ENCODE measurements around the gene ADARB2.
"Not testable (repeated sequence)": the region's sequence is repeated elsewhere in the genome, so short reads cannot be mapped to it uniquely, and the experiment has no call there.

ADARB2 gene

DNA sequence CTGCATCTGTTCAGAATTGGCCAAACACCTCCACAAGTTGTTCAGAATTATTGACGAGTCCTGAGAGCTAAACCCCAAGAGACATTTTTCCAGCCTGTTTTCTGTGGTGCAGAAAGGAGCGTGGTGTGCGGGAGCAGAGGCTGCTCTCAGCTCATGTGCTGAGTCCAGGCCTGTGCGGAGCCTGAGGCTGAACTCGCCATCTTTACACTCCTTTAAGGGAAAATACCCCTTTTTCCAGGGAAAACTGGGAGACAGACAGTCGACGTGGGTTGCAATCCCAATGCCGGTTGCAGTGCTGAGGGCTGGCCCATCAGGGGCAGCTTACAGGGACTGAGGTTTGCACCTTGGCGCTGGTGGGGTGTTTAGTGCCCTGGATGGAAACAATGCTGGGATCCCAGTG, 112.2 kb downstream of the ADARB2 start:
- H3K4me1 Mint-ChIP-seq, result peaks cover 2% of the 10 kb centered on the region
- no peak overlapping the region for H3K27ac Mint-ChIP-seq
- peaks cover 4% of the 10 kb centered on the region for H3K27me3 Mint-ChIP-seq
- H3K36me3 Mint-ChIP-seq (ENCODE audit: low read depth), result no peaks in the 10 kb centered on the region
- DNase-seq (no peak), ATAC-seq (no peak)
- H3K9me3 Mint-ChIP-seq, result no peaks in the 10 kb centered on the region
- no peak overlapping the region for H3K4me3 Mint-ChIP-seq

- Mint-ChIP-seq H3K27ac (no peak overlapping the region), H3K36me3 (ENCODE audit: low read depth) (no peaks in the 10 kb centered on the region), H3K4me3 (no peak overlapping the region), H3K27me3 (peaks cover 4% of the 10 kb centered on the region), H3K9me3 (no peaks in the 10 kb centered on the region), H3K4me1 (peaks cover 2% of the 10 kb centered on the region)
- DNase-seq (no peak), ATAC-seq (no peak)
Measured at GRCh38 chr10:1624240-1624639, 113.1 kb downstream of the ADARB2 start.

DNA sequence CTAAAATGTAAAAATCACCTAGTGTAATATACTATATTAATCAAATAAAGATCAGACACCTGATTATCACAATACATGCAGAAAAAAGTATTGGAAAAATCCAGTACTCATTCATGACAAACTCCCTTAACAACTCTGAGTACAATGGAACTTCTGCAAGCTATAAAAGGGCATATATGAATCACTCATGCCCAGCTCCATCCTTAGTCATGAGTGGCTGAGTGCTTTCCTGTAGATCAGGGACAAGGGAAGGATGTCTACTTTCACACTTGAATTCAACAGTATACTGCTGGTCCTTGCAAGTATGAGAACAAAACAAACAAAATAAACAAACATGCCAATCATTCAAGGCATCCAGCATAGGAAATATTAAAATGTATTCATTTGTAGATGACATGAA, 116.5 kb downstream of the ADARB2 start:
- peaks cover 2% of the 10 kb centered on the region for H3K4me1 Mint-ChIP-seq
- H3K27me3 Mint-ChIP-seq, result peaks cover 6% of the 10 kb centered on the region
- H3K9me3 Mint-ChIP-seq, result peaks cover 5% of the 10 kb centered on the region
- H3K4me3 Mint-ChIP-seq, result no peak overlapping the region
- no peak for DNase-seq
- peak; percentile 68 for ATAC-seq
- peaks cover 3% of the 10 kb centered on the region for H3K36me3 Mint-ChIP-seq (ENCODE audit: low read depth)
- H3K27ac Mint-ChIP-seq, result no peak overlapping the region

GRCh38 chr10:1617376-1618317, 119.7 kb downstream of the ADARB2 start:
- not testable (repeated sequence) for H3K27ac Mint-ChIP-seq; H3K9me3 Mint-ChIP-seq; H3K4me1 Mint-ChIP-seq; DNase-seq; ATAC-seq; H3K4me3 Mint-ChIP-seq; H3K27me3 Mint-ChIP-seq; H3K36me3 Mint-ChIP-seq (ENCODE audit: low read depth)

- not testable (repeated sequence) for H3K27ac Mint-ChIP-seq; ATAC-seq; H3K36me3 Mint-ChIP-seq (ENCODE audit: low read depth); H3K4me1 Mint-ChIP-seq; H3K4me3 Mint-ChIP-seq; H3K9me3 Mint-ChIP-seq; DNase-seq
- peaks cover 10% of the 10 kb centered on the region for H3K27me3 Mint-ChIP-seq
Measured at GRCh38 chr10:1616701-1617100, 120.6 kb downstream of the ADARB2 start.

DNA sequence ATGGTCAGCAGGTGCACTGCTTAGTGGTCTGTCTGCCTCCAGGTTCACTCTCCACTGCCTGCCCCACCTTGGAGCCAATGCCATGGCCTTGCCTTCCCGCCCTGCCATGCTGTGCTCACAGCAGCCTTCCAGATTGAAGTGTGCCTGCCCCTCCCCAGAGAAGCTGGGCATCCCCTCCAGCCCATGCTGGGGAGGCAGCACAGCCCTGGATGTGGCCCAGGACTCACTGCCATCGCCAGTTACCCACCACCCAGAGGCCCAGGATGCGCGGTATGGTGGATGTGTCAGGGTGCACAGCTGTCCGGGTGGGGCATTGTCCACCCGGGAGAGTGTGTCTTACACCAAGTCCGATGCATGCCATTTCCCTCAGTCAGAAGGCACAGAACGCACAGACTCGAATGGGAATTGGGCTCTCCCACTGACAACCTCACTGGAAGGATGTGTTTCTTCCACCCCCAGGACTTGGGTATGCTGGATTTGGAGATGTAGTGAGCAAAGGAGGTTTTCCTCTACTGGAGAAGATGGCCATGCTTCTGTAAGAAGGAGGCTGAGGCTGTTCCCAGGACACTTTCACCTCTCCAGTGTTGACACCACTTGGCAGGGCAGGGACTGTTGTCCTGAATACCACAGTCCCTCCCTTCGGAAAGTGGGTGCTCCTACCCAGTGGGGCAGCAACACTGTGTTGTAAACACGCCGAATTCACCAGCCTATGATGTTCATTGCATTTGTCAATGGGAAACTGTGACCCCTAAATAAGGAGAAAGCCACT, 122.0 kb downstream of the ADARB2 start:
- Mint-ChIP-seq H3K27ac (no peak overlapping the region), H3K36me3 (ENCODE audit: low read depth) (peaks cover 3% of the 10 kb centered on the region), H3K4me3 (no peak overlapping the region), H3K27me3 (peaks cover 22% of the 10 kb centered on the region), H3K9me3 (peaks cover 5% of the 10 kb centered on the region), H3K4me1 (no peaks in the 10 kb centered on the region)
- DNase-seq (no peak), ATAC-seq (no peak)

DNA sequence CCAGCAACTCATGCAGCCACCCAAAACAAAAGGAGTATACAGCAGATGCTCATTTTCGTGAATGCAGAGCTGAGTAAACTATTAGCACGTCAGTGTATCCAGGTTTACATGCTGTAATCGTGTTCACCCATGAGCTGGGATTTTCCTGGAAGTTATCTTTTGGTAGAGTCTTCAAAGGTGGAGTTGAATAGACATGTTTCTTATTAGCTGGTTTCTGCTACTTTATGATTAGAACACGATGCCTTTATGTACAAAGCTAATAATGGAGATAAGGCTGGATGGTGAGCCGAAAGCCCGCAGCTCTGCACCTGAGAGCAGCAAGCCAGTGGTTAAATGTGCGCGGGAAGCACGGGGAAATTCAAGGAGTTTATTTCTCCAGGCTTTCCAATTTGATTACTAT, 123.8 kb downstream of the ADARB2 start:
- Mint-ChIP-seq H3K9me3 (no peaks in the 10 kb centered on the region), H3K4me3 (no peak overlapping the region), H3K27ac (no peak overlapping the region), H3K4me1 (no peaks in the 10 kb centered on the region), H3K36me3 (ENCODE audit: low read depth) (no peaks in the 10 kb centered on the region), H3K27me3 (peaks cover 29% of the 10 kb centered on the region)
- no peak for ATAC-seq
- DNase-seq, result no peak

DNA sequence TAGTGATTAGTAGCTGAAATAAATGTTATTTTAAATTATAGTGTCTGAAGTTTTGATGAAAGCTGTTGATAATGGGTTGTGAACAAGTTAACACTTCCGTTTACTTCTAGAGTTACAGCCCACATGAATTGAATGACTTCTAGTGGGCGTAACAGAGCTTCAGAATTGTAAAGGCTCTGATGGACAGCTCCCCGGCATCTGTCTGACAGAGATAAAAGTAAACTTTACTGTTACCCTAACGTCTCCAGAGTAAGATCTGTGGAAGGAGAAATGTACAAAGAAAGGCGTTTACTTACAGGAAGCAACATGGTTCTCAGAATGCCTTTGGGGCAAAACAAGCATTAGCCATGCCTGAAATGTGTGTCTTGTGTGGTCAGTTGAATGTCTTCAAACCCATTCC, 124.4 kb downstream of the ADARB2 start:
- Mint-ChIP-seq H3K27me3 (peaks cover 35% of the 10 kb centered on the region), H3K36me3 (ENCODE audit: low read depth) (no peaks in the 10 kb centered on the region), H3K9me3 (no peaks in the 10 kb centered on the region), H3K4me3 (no peak overlapping the region), H3K4me1 (peaks cover 3% of the 10 kb centered on the region), H3K27ac (no peak overlapping the region)
- DNase-seq (no peak), ATAC-seq (no peak)

DNA sequence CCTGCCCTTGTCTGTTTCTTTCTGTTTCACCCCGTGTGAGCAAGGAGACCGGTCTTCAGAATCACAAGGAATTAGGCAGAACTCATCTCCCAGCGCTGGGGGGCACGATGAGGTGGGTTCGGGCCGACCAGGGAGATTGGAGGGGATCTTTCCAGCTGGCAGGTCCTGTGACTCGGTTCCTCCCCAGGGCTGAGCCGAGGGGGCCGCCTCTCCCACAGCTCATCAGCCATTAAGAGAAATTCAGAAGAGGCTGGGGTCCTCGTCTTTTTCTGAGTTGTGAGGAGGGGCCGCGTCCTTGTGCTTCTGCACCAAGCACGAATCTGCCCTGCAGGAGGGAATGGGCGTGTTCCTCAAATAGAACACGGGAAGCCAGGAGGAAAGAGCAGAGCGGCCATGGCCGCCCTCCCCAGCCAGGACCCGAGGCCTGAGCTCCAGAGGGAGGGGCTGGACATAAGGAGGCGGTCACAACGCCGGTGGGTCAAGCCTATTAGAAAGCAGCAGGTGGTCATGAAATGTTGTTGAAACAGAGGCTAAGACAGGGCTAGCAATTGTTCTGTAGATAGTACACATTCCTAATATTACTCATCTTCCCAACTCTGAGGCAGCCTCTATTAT, 125.3 kb downstream of the ADARB2 start:
- Mint-ChIP-seq H3K27me3 (peaks cover 39% of the 10 kb centered on the region), H3K27ac (no peak overlapping the region)

DNA sequence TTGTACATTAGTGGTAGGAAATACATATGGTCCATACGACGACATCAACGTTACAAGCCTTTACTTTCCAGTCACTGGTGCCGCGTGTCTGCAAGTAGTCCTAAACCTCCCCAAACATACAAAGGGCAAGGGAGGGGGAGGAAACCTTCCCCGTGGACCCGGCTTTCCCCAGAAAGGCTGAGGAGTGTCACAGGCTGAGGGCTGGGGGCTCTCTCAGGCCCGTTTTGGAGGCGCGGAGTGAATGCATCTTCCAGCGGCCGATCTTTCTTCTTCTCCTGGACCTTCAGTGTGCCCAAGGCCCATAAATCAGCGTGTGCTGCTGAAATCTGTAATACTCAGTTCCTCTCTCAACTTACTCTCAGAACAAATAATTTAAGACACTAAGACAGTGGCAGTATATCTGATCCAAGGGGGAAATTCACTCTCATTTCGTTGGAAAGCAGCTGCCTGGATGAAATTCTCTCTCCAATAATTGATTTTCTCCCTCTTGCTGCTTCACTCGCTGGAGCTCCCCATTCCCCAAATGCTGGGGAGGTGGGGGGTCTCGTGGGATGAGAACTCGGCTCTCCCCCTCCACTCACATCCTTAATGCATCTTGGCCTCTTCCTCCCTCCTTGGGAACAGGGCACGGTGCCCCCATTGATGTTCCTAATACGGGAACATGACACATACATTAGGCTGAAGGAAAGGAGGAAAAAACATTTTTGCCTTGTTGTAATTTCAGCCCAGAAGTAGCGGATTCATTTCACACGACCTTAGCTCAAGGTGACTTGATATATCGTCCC, 126.1 kb downstream of the ADARB2 start:
- H3K9me3 Mint-ChIP-seq, result no peaks in the 10 kb centered on the region
- ATAC-seq (no peak), DNase-seq (no peak)
- H3K27me3 Mint-ChIP-seq, result peaks cover 39% of the 10 kb centered on the region
- H3K4me1 Mint-ChIP-seq, result peaks cover 3% of the 10 kb centered on the region
- H3K4me3 Mint-ChIP-seq, result no peak overlapping the region
- no peaks in the 10 kb centered on the region for H3K36me3 Mint-ChIP-seq (ENCODE audit: low read depth)
- no peak overlapping the region for H3K27ac Mint-ChIP-seq

More for the DNA sequence above, 125.3 kb downstream of the ADARB2 start:
- Mint-ChIP-seq H3K36me3 (ENCODE audit: low read depth) (no peaks in the 10 kb centered on the region), H3K4me3 (no peak overlapping the region), H3K9me3 (no peaks in the 10 kb centered on the region), H3K4me1 (peaks cover 3% of the 10 kb centered on the region)
- ATAC-seq, result no peak
- no peak for DNase-seq

- H3K27ac Mint-ChIP-seq, result no peak overlapping the region
- H3K4me3 Mint-ChIP-seq, result no peak overlapping the region
- peaks cover 3% of the 10 kb centered on the region for H3K4me1 Mint-ChIP-seq
- DNase-seq (no peak), ATAC-seq (no peak)
- no peaks in the 10 kb centered on the region for H3K9me3 Mint-ChIP-seq
- H3K27me3 Mint-ChIP-seq, result peaks cover 42% of the 10 kb centered on the region
- H3K36me3 Mint-ChIP-seq (ENCODE audit: low read depth), result no peaks in the 10 kb centered on the region
Measured at GRCh38 chr10:1609648-1609970, 127.7 kb downstream of the ADARB2 start.

- H3K27ac Mint-ChIP-seq, result no peak overlapping the region
- ATAC-seq (no peak), DNase-seq (no peak)
- peaks cover 3% of the 10 kb centered on the region for H3K4me1 Mint-ChIP-seq
- H3K9me3 Mint-ChIP-seq, result no peaks in the 10 kb centered on the region
- no peak overlapping the region for H3K4me3 Mint-ChIP-seq
- H3K27me3 Mint-ChIP-seq, result peaks cover 42% of the 10 kb centered on the region
- no peaks in the 10 kb centered on the region for H3K36me3 Mint-ChIP-seq (ENCODE audit: low read depth)
Measured at GRCh38 chr10:1608851-1609647, 128.3 kb downstream of the ADARB2 start.

- H3K27me3 Mint-ChIP-seq, result peaks cover 42% of the 10 kb centered on the region
- no peak for ATAC-seq
- no peak for DNase-seq
- H3K4me1 Mint-ChIP-seq, result peaks cover 3% of the 10 kb centered on the region
- H3K4me3 Mint-ChIP-seq, result no peak overlapping the region
- no peak overlapping the region for H3K27ac Mint-ChIP-seq
- H3K9me3 Mint-ChIP-seq, result no peaks in the 10 kb centered on the region
- no peaks in the 10 kb centered on the region for H3K36me3 Mint-ChIP-seq (ENCODE audit: low read depth)
Measured at GRCh38 chr10:1608408-1608807, 128.9 kb downstream of the ADARB2 start.

- H3K4me3 Mint-ChIP-seq, result no peak overlapping the region
- H3K9me3 Mint-ChIP-seq, result no peaks in the 10 kb centered on the region
- peaks cover 3% of the 10 kb centered on the region for H3K4me1 Mint-ChIP-seq
- H3K27me3 Mint-ChIP-seq, result peaks cover 40% of the 10 kb centered on the region
- no peak for DNase-seq
- no peak for ATAC-seq
- H3K27ac Mint-ChIP-seq, result no peak overlapping the region
- no peaks in the 10 kb centered on the region for H3K36me3 Mint-ChIP-seq (ENCODE audit: low read depth)
Measured at GRCh38 chr10:1607466-1607865, 129.9 kb downstream of the ADARB2 start.

Data from activated naive CD8-positive, alpha-beta T cell treated with anti-CD3 and anti-CD28 coated beads, Interleukin-2, amount 50 U/mL, for 24 hours (primary cell).